SK-N-SH (cell line): Measurements from ENCODE around the gene CELF4. TPM values are rescaled to one million over a fixed set of nuclear protein-coding genes. Genes with fewer than 3 reads are reported as not detected.

Experiments used
- CTCF ChIA-PET: fragments of 300-600, 350-600 bp; formaldehyde crosslinking; extraction: SDS; loops from one replicate; lab custom pipeline; 2021; lab: Yijun Ruan, JAX
- POLR2A ChIA-PET: fragments of 350-600 bp; sonication (Branson Sonifier 250); formaldehyde crosslinking; extraction: SDS; loops from one replicate; lab custom pipeline; 2020; ENCODE audit warnings: antibody characterized with exemption, inconsistent platforms; lab: Yijun Ruan, JAX
- DNase-seq: peaks from one replicate; pipeline ENCODE4 v3.0.0; 2012
- H2AFZ ChIP-seq: fragments of 200-600 bp; sonication (generic); 2 replicates; pipeline ENCODE4 v1.8.1; 2016; ENCODE audit warnings: antibody characterized with exemption, mild to moderate bottlenecking, low read depth
- H3F3A ChIP-seq: fragments of 200-600 bp; sonication (generic); replicated peaks from 2 replicates; pipeline ENCODE3; 2016; ENCODE audit warnings: antibody characterized with exemption, mild to moderate bottlenecking; ENCODE audit not compliant: insufficient read depth
- H3K27ac ChIP-seq, 2 experiments: fragments of 200-500 bp in 1 of 2; fragments of 200-600 bp in 1 of 2; sonication (Bioruptor generic) in 1 of 2; sonication (generic), shearing (Covaris generic) in 1 of 2; 2 replicates each; pipeline versions ENCODE4 v1.5.1 to v1.6.1; 2014 to 2016; ENCODE audit warnings: low read depth in 2 of 2, inconsistent platforms in 1 of 2, low read length in 1 of 2, mild to moderate bottlenecking in 1 of 2, mixed read lengths in 1 of 2
- H3K27me3 ChIP-seq: fragments of 200-600 bp; sonication (generic), shearing (Covaris generic); 2 replicates; pipeline ENCODE4 v1.6.1; 2016; ENCODE audit warnings: mixed run types; ENCODE audit not compliant: insufficient read depth
- H3K36me3 ChIP-seq, 2 experiments: fragments of 200-500 bp in 1 of 2; fragments of 200-600 bp in 1 of 2; sonication (Bioruptor generic) in 1 of 2; sonication (generic) in 1 of 2; replicated peaks in 1 of 2; 2 replicates each; pipeline versions ENCODE3 to v1.5.1; 2014 to 2016; ENCODE audit warnings: low read length in 1 of 2, mild to moderate bottlenecking in 1 of 2; ENCODE audit not compliant: insufficient read depth in 2 of 2, control insufficient read depth in 1 of 2
- H3K4me1 ChIP-seq, 2 experiments: fragments of 200-500 bp in 1 of 2; fragments of 200-600 bp in 1 of 2; sonication (Bioruptor generic) in 1 of 2; sonication (generic), shearing (Covaris generic) in 1 of 2; 2 replicates each; pipeline versions ENCODE4 v1.5.1 to v1.6.1; 2014 to 2016; ENCODE audit warnings: low read depth in 1 of 2, low read length in 1 of 2, mixed run types in 1 of 2; ENCODE audit not compliant: insufficient read depth in 2 of 2, control insufficient read depth in 1 of 2
- H3K4me2 ChIP-seq: fragments of 200-600 bp; sonication (generic), shearing (Covaris generic); 2 replicates; pipeline ENCODE4 v1.6.1; 2017; ENCODE audit warnings: mixed run types
- H3K4me3 ChIP-seq, 2 experiments: fragments of 200-500 bp in 1 of 2; fragments of 200-600 bp in 1 of 2; sonication (Bioruptor generic) in 1 of 2; sonication (generic), shearing (Covaris generic) in 1 of 2; 2 replicates each; pipeline versions ENCODE4 v1.5.1 to v1.8.1; 2014 to 2016; ENCODE audit warnings: low read depth in 2 of 2, inconsistent platforms in 1 of 2, low read length in 1 of 2, mild to moderate bottlenecking in 1 of 2, mixed read lengths in 1 of 2, moderate library complexity in 1 of 2
- H3K79me2 ChIP-seq: fragments of 200-600 bp; sonication (generic); 2 replicates; pipeline ENCODE4 v1.8.1; 2017; ENCODE audit warnings: mild to moderate bottlenecking; ENCODE audit not compliant: insufficient read depth
- H3K9ac ChIP-seq: fragments of 200-600 bp; sonication (generic); 2 replicates; pipeline ENCODE4 v1.6.1; 2017; ENCODE audit warnings: mixed run types
- H3K9me2 ChIP-seq: fragments of 200-600 bp; sonication (generic); 2 replicates; pipeline ENCODE4 v1.6.1; 2017; ENCODE audit warnings: mixed run types
- H3K9me3 ChIP-seq: fragments of 200-600 bp; sonication (generic); 2 replicates; pipeline ENCODE4 v1.6.1; 2017; ENCODE audit warnings: mixed run types, mild to moderate bottlenecking, moderate library complexity
- H4K20me1 ChIP-seq: fragments of 200-600 bp; sonication (generic); 2 replicates; pipeline ENCODE4 v1.6.1; 2017; ENCODE audit warnings: mild to moderate bottlenecking, mixed run types; ENCODE audit not compliant: insufficient read depth
- CTCF ChIP-seq: fragments of 200-600 bp; sonication (generic); IDR thresholded peaks from 2 replicates; pipeline ENCODE4 v1.6.1; 2017; ENCODE audit warnings: antibody characterized with exemption, mild to moderate bottlenecking, moderate library complexity
- EP300 ChIP-seq, 2 experiments: IDR thresholded peaks; 2 replicates each; pipeline versions ENCODE4 v1.4.0 to v1.6.1; 2012; ENCODE audit warnings: borderline replicate concordance in 1 of 2, low read depth in 1 of 2, low read length in 1 of 2
- FOSL2 ChIP-seq: IDR thresholded peaks from 2 replicates; pipeline ENCODE4 v1.4.0; 2012; ENCODE audit warnings: low read depth, mild to moderate bottlenecking, moderate library complexity, borderline replicate concordance
- FOXM1 ChIP-seq: IDR thresholded peaks from 2 replicates; pipeline ENCODE4 v1.4.0; 2012; ENCODE audit warnings: low read depth, mild to moderate bottlenecking
- GABPA ChIP-seq: IDR thresholded peaks from 2 replicates; pipeline ENCODE4 v1.4.0; 2012; ENCODE audit warnings: low read depth, mild to moderate bottlenecking
- IRF3 ChIP-seq: fragments of 150-350 bp; IDR thresholded peaks from 2 replicates; pipeline ENCODE4 v1.6.1; 2016; ENCODE audit warnings: mild to moderate bottlenecking, low read depth, low read length
- JUND ChIP-seq: IDR thresholded peaks from 2 replicates; pipeline ENCODE4 v1.4.0; 2012
- MAX ChIP-seq: IDR thresholded peaks from 2 replicates; pipeline ENCODE4 v1.4.0; 2012; ENCODE audit warnings: low read depth
- MXI1 ChIP-seq: IDR thresholded peaks from 2 replicates; pipeline ENCODE4 v1.6.1; 2012; ENCODE audit warnings: mild to moderate bottlenecking, low read depth, low read length, improper control_type of control experiment
- NFIC ChIP-seq: IDR thresholded peaks from 2 replicates; pipeline ENCODE4 v1.4.0; 2012; ENCODE audit warnings: borderline replicate concordance
- NRF1 ChIP-seq: IDR thresholded peaks from 2 replicates; pipeline ENCODE4 v1.6.1; 2012; ENCODE audit warnings: low read depth, mild to moderate bottlenecking, low read length
- PBX3 ChIP-seq: IDR thresholded peaks from 2 replicates; pipeline ENCODE4; 2012
- POLR2AphosphoS5 ChIP-seq: IDR thresholded peaks from 2 replicates; pipeline ENCODE4 v1.6.1; 2012; ENCODE audit warnings: low read depth, low read length
- RFX5 ChIP-seq: IDR thresholded peaks from 2 replicates; pipeline ENCODE4 v1.6.1; 2012; ENCODE audit warnings: mild to moderate bottlenecking, improper control_type of control experiment, low read length
- SIN3A ChIP-seq: IDR thresholded peaks from 2 replicates; pipeline ENCODE4 v1.6.1; 2012; ENCODE audit warnings: low read depth, mild to moderate bottlenecking, low read length, moderate library complexity, borderline replicate concordance
- TEAD4 ChIP-seq: IDR thresholded peaks from 2 replicates; pipeline ENCODE4 v1.4.0; 2012; ENCODE audit warnings: mild to moderate bottlenecking, borderline replicate concordance; ENCODE audit not compliant: insufficient read depth
- USF2 ChIP-seq: fragments of 150-350 bp; IDR thresholded peaks from 2 replicates; pipeline ENCODE4 v1.6.1; 2017; ENCODE audit warnings: antibody characterized with exemption, low read length, low read depth, borderline replicate concordance
- WGBS: methylation state at CpG from one replicate; pipeline ENCODE4 v1.1.6; 2017; ENCODE audit warnings: low lambda C conversion rate; 5-methylcytosine and 5-hydroxymethylcytosine counted together
- polyA plus RNA-seq, 3 experiments: library from polyadenylated mRNA; depleted of rRNA; stranded (reverse); fragments of >200 nt; gene quantifications; 2 replicates each; pipeline ENCODE4 v1.2.3, GENCODE V29; 2012

Gene CELF4
- polyA plus RNA-seq, 1 of the 3 experiments (the other 2 are of a cell fraction), result 0.26 TPM

GRCh38 chr18:37590346-37590745 is 24.7 kb upstream of the CELF4 start:
- TF ChIP-seq GABPA, result no peak
- no peak for TF ChIP-seq CTCF
- no peak for TF ChIP-seq EP300 (IDR thresholded peaks at IDR 0.05; ENCODE audit: borderline replicate concordance in 1 of 2, low read depth in 1 of 2, low read length in 1 of 2)
- TF ChIP-seq MAX, result no peak
- no peak for TF ChIP-seq NFIC
- TF ChIP-seq USF2, result no peak
- no peak for TF ChIP-seq MXI1
- TF ChIP-seq SIN3A, result no peak
- no peak for TF ChIP-seq POLR2AphosphoS5
- no peak for TF ChIP-seq JUND
- no peak for TF ChIP-seq RFX5
- no peak for TF ChIP-seq TEAD4
- TF ChIP-seq FOSL2, result no peak
- no peak for TF ChIP-seq IRF3
- TF ChIP-seq PBX3, result no peak
- TF ChIP-seq FOXM1, result no peak
- TF ChIP-seq NRF1, result no peak
- no peak for DNase-seq
- ChIA-PET CTCF (no interaction called here), POLR2A (no interaction called here)
- no peaks in the 10 kb centered on the region for H3K27me3 ChIP-seq
- no peaks in the 10 kb centered on the region for H3K9me3 ChIP-seq
- H3K4me3 ChIP-seq, result no peak overlapping the region
- WGBS, result 27% methylated on average over 1 of the region's 1 CpG
- H3K4me1 ChIP-seq, result no peaks in the 10 kb centered on the region
- no peak overlapping the region for H3K4me2 ChIP-seq
- H2AFZ ChIP-seq, result no peak overlapping the region
- no peaks in the 10 kb centered on the region for H3F3A ChIP-seq
- H3K9me2 ChIP-seq, result peaks cover 3% of the 10 kb centered on the region; the same call in 1 of the 2 replicates
- no peaks in the 10 kb centered on the region for H3K79me2 ChIP-seq
- H3K36me3 ChIP-seq, result no peaks in the 10 kb centered on the region
- no peaks in the 10 kb centered on the region for H4K20me1 ChIP-seq
- no peak overlapping the region for H3K9ac ChIP-seq
- no peak overlapping the region for H3K27ac ChIP-seq
